Right atrium auricular region (tissue), 2 donors: Measurements from ENCODE around the gene METTL15. TPM values are rescaled to one million over a fixed set of nuclear protein-coding genes. Genes with fewer than 3 reads are reported as not detected.
"Not testable (repeated sequence)": the region's sequence is repeated elsewhere in the genome, so short reads cannot be mapped to it uniquely, and the experiment has no call there.

Experiments used
- DNase-seq: peaks from one replicate; pipeline ENCODE4 v3.0.0-alpha.2; 2019; ENCODE audit warnings: low spot score
- H3K27ac ChIP-seq, 2 donors: fragments of 200-600 bp; sonication (generic); 1 replicate in 1 of 2; 2 replicates in 1 of 2; pipeline ENCODE4 v1.5.1; 2016 to 2019
- H3K27me3 ChIP-seq, 2 donors: fragments of 200-600 bp; sonication (generic); one replicate each; pipeline versions ENCODE4 v1.5.1 to v1.6.0; 2017 to 2019
- H3K36me3 ChIP-seq: fragments of 200-600 bp; sonication (generic); one replicate; pipeline ENCODE4 v1.5.1; 2016
- H3K4me1 ChIP-seq, 2 donors: fragments of 200-600 bp; sonication (generic); one replicate each; pipeline versions ENCODE4 v1.5.1 to v1.6.0; 2017 to 2019
- H3K4me3 ChIP-seq, 2 donors: fragments of 200-600 bp; sonication (generic); 1 replicate in 1 of 2; 2 replicates in 1 of 2; pipeline ENCODE4 v1.5.1; 2017 to 2019; ENCODE audit warnings: mild to moderate bottlenecking in 1 of 2, moderate library complexity in 1 of 2
- H3K9me3 ChIP-seq, 2 donors: fragments of 200-600 bp; sonication (generic); one replicate each; pipeline ENCODE4 v1.5.1; 2019
- CTCF ChIP-seq, 2 donors: fragments of 200-600 bp; sonication (generic); IDR thresholded peaks; one replicate each; pipeline ENCODE4 v1.5.1; 2019; ENCODE audit warnings: antibody characterized with exemption in 2 of 2
- total RNA-seq, 2 donors: library from RNA; depleted of rRNA; stranded (reverse); fragments of >200 nt; gene quantifications; one replicate each; pipeline ENCODE4 v1.1.0, GENCODE V29; 2016

METTL15 gene
- total RNA-seq, 2 donors from 2014 or later, result 5.3 to 9.5 TPM

- no peak for TF ChIP-seq CTCF (IDR thresholded peaks at IDR 0.05)
- DNase-seq, result no peak
- Histone ChIP-seq H3K4me1 (no peaks in the 10 kb centered on the region), H3K4me3 (no peak overlapping the region), H3K27ac (no peak overlapping the region), H3K36me3 (no peaks in the 10 kb centered on the region), H3K9me3 (no peaks in the 10 kb centered on the region), H3K27me3 (no peaks in the 10 kb centered on the region)
These were observed 25.0 kb downstream of the METTL15 start for GRCh38 chr11:28133146-28133545.

- not testable (repeated sequence) for H3K27ac ChIP-seq, H3K4me1 ChIP-seq, H3K36me3 ChIP-seq, H3K4me3 ChIP-seq, H3K27me3 ChIP-seq, DNase-seq
- H3K9me3 ChIP-seq, result peaks cover 0 to 18% of the 10 kb centered on the region in 2 donors
These were observed 28.0 kb downstream of the METTL15 start for GRCh38 chr11:28136157-28136556.

GRCh38 chr11:28137366-28137765, 29.2 kb downstream of the METTL15 start:
- no peak for TF ChIP-seq CTCF (IDR thresholded peaks at IDR 0.05)
- Histone ChIP-seq H3K4me3 (no peak overlapping the region), H3K4me1 (no peaks in the 10 kb centered on the region), H3K36me3 (no peaks in the 10 kb centered on the region), H3K27me3 (no peaks in the 10 kb centered on the region), H3K9me3 (peaks cover 0 to 18% of the 10 kb centered on the region in 2 donors), H3K27ac (no peak overlapping the region)
- DNase-seq, result no peak

- no peak for TF ChIP-seq CTCF (IDR thresholded peaks at IDR 0.05)
- Histone ChIP-seq H3K27me3 (no peaks in the 10 kb centered on the region), H3K9me3 (peaks cover 0 to 18% of the 10 kb centered on the region in 2 donors), H3K4me1 (no peaks in the 10 kb centered on the region), H3K4me3 (no peak overlapping the region), H3K27ac (no peak overlapping the region), H3K36me3 (no peaks in the 10 kb centered on the region)
- DNase-seq, result no peak
These were observed 29.6 kb downstream of the METTL15 start for GRCh38 chr11:28137832-28138231.

- Histone ChIP-seq H3K4me3 (no peak overlapping the region), H3K27me3 (no peaks in the 10 kb centered on the region), H3K9me3 (peaks cover 0 to 18% of the 10 kb centered on the region in 2 donors), H3K4me1 (no peaks in the 10 kb centered on the region), H3K36me3 (no peaks in the 10 kb centered on the region), H3K27ac (no peak overlapping the region)
- no peak for DNase-seq
- no peak for TF ChIP-seq CTCF (IDR thresholded peaks at IDR 0.05)
These were observed 31.7 kb downstream of the METTL15 start for GRCh38 chr11:28139841-28140415.

- no peak for TF ChIP-seq CTCF (IDR thresholded peaks at IDR 0.05)
- no peaks in the 10 kb centered on the region for H3K27me3 ChIP-seq
- peaks cover 0 to 18% of the 10 kb centered on the region in 2 donors for H3K9me3 ChIP-seq
- H3K27ac ChIP-seq, result no peak overlapping the region
- no peak for DNase-seq
- no peak overlapping the region for H3K4me3 ChIP-seq
- H3K4me1 ChIP-seq, result no peaks in the 10 kb centered on the region
- no peaks in the 10 kb centered on the region for H3K36me3 ChIP-seq
These were observed 32.7 kb downstream of the METTL15 start for GRCh38 chr11:28140689-28141455.
